Measurements from ENCODE around the gene IL15. TPM values are rescaled to one million over a fixed set of nuclear protein-coding genes. Genes with fewer than 3 reads are reported as not detected.
A peak's percentile ranks its signal among the peaks of the same experiment; 100 is the strongest.

The IL15 gene
- total RNA-seq, 2 donors from 2014 or later, result 0.66 to 2.1 TPM

GRCh38 chr4:141705048-141705746 is 68.8 kb downstream of the IL15 start:
- Histone ChIP-seq H3K4me3 (no peak overlapping the region), H3K4me1 (no peaks in the 10 kb centered on the region), H3K36me3 (replicated peaks in 1 of 2; ENCODE audit: insufficient read depth in 1 of 2, low read depth in 2 of 2) (no peaks in the 10 kb centered on the region), H3K9me3 (no peaks in the 10 kb centered on the region), H3K27ac (no peak overlapping the region), H3K27me3 (no peaks in the 10 kb centered on the region)
- ATAC-seq (no peak), DNase-seq (no peak)
- no peak for TF ChIP-seq POLR2A (IDR thresholded peaks at IDR 0.05)
- TF ChIP-seq, protein P1, sequence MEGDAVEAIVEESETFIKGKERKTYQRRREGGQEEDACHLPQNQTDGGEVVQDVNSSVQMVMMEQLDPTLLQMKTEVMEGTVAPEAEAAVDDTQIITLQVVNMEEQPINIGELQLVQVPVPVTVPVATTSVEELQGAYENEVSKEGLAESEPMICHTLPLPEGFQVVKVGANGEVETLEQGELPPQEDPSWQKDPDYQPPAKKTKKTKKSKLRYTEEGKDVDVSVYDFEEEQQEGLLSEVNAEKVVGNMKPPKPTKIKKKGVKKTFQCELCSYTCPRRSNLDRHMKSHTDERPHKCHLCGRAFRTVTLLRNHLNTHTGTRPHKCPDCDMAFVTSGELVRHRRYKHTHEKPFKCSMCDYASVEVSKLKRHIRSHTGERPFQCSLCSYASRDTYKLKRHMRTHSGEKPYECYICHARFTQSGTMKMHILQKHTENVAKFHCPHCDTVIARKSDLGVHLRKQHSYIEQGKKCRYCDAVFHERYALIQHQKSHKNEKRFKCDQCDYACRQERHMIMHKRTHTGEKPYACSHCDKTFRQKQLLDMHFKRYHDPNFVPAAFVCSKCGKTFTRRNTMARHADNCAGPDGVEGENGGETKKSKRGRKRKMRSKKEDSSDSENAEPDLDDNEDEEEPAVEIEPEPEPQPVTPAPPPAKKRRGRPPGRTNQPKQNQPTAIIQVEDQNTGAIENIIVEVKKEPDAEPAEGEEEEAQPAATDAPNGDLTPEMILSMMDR (IDR thresholded peaks at IDR 0.05), result no peak
- intact Hi-C loops (cut with DNase I), result no loop called here
- WGBS, 2 donors, result 83 to 88% methylated on average over 2 of the region's 2 CpGs

- Histone ChIP-seq H3K27ac (no peak overlapping the region), H3K36me3 (replicated peaks in 1 of 2; ENCODE audit: insufficient read depth in 1 of 2, low read depth in 2 of 2) (no peaks in the 10 kb centered on the region), H3K9me3 (no peaks in the 10 kb centered on the region), H3K4me1 (no peaks in the 10 kb centered on the region), H3K4me3 (no peak overlapping the region), H3K27me3 (no peaks in the 10 kb centered on the region)
- no peak for DNase-seq
- no peak for ATAC-seq
- 50 to 90% methylated on average over 1 of the region's 1 CpG for WGBS, 2 donors
- intact Hi-C loops (cut with DNase I), result no loop called here
- TF ChIP-seq, protein P1 (IDR thresholded peaks at IDR 0.05), result no peak
- TF ChIP-seq POLR2A (IDR thresholded peaks at IDR 0.05), result no peak
Measured at GRCh38 chr4:141705747-141706377, 69.5 kb downstream of the IL15 start.

- Histone ChIP-seq H3K4me3 (no peak overlapping the region), H3K9me3 (no peaks in the 10 kb centered on the region), H3K36me3 (replicated peaks in 1 of 2; ENCODE audit: insufficient read depth in 1 of 2, low read depth in 2 of 2) (no peaks in the 10 kb centered on the region), H3K27ac (no peak overlapping the region), H3K27me3 (no peaks in the 10 kb centered on the region), H3K4me1 (no peaks in the 10 kb centered on the region)
- intact Hi-C loops (cut with DNase I), result no loop called here
- DNase-seq, result no peak
- 72% methylated on average over 3 of the region's 3 CpGs for WGBS, 2 donors
- no peak for ATAC-seq
- TF ChIP-seq, protein P1 (IDR thresholded peaks at IDR 0.05), result no peak
- no peak for TF ChIP-seq POLR2A (IDR thresholded peaks at IDR 0.05)
Measured at GRCh38 chr4:141706445-141706844, 70.1 kb downstream of the IL15 start.

GRCh38 chr4:141711211-141711610 is 74.8 kb downstream of the IL15 start:
- no peaks in the 10 kb centered on the region for H3K36me3 ChIP-seq (replicated peaks in 1 of 2; ENCODE audit: insufficient read depth in 1 of 2, low read depth in 2 of 2)
- ATAC-seq, result no peak
- intact Hi-C loops (cut with DNase I), result no loop called here
- H3K4me3 ChIP-seq, result no peak overlapping the region
- no peak for TF ChIP-seq POLR2A (IDR thresholded peaks at IDR 0.05)
- TF ChIP-seq, protein P1 (IDR thresholded peaks at IDR 0.05), result peak in 6 of 7 experiments; percentile 24 to 56 (median 43)
- no peaks in the 10 kb centered on the region for H3K4me1 ChIP-seq
- WGBS, 2 donors, result 50 to 60% methylated on average over 1 of the region's 1 CpG
- no peaks in the 10 kb centered on the region for H3K27me3 ChIP-seq
- H3K9me3 ChIP-seq, result no peaks in the 10 kb centered on the region
- H3K27ac ChIP-seq, result no peak overlapping the region
- DNase-seq, result no peak
